ENCODE measurements around the gene BEND3. TPM values are rescaled to one million over a fixed set of nuclear protein-coding genes. Genes with fewer than 3 reads are reported as not detected.
"Not testable (repeated sequence)": the region's sequence is repeated elsewhere in the genome, so short reads cannot be mapped to it uniquely, and the experiment has no call there.

BEND3 gene
- total RNA-seq, 4 donors from 2014 or later: 1.3 to 2.7 (median 2.2) TPM

DNA sequence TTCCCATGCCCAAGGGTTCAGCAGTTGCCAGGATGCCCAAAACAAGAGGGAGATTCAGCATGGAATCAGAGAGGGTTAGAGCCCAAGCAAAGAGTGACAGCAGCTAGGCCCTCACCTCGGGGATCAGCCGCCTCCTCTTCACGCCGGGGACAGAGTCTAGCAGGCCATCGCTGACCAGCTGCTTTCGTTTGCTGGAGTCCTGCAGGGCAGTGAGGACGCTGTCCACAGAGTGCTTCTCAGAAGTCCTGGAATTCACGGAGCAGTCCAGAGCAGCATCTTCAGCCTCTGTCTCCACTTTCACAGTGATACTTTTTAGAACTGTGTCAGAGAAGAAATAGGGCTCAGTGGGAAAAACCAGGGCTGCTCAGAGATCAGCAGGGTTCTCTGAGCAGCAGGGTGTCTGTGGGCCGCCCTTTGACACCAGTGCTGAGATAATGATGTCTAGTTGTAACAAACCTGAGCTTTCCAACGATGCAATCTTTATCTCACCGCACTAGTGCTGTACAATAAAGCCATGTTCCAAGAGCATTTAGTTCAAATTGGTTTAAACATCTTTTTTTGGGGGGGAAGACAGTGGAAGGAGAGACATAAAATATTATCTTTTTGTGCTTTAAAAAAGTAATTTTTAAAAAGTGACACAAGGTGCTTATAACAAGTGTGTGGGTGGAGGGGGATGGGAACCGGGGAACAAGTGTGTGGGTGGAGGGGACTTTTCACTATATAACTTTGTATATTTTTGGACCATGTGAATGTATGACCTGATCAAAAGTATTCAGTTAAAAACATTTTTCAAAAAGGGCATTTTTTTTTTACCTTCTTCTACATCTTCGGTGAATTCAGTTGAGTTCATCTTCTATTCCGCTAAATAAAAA lies 16.6 kb downstream of the BEND3 start:
- H3K36me3 ChIP-seq: peaks cover 0 to 36% (median 0%) of the 10 kb centered on the region in 3 donors
- no peak for DNase-seq (ENCODE audit: low spot score in 2 of 2)
- TF ChIP-seq POLR2A (IDR thresholded peaks at IDR 0.05): no peak
- TF ChIP-seq, protein P1, sequence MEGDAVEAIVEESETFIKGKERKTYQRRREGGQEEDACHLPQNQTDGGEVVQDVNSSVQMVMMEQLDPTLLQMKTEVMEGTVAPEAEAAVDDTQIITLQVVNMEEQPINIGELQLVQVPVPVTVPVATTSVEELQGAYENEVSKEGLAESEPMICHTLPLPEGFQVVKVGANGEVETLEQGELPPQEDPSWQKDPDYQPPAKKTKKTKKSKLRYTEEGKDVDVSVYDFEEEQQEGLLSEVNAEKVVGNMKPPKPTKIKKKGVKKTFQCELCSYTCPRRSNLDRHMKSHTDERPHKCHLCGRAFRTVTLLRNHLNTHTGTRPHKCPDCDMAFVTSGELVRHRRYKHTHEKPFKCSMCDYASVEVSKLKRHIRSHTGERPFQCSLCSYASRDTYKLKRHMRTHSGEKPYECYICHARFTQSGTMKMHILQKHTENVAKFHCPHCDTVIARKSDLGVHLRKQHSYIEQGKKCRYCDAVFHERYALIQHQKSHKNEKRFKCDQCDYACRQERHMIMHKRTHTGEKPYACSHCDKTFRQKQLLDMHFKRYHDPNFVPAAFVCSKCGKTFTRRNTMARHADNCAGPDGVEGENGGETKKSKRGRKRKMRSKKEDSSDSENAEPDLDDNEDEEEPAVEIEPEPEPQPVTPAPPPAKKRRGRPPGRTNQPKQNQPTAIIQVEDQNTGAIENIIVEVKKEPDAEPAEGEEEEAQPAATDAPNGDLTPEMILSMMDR (IDR thresholded peaks at IDR 0.05): no peak
- TF ChIP-seq EP300 (IDR thresholded peaks at IDR 0.05): no peak
- no peaks in the 10 kb centered on the region for H3K4me1 ChIP-seq
- no peaks in the 10 kb centered on the region for H3K27me3 ChIP-seq
- 84 to 88% methylated on average over 14 of the region's 14 CpGs for WGBS, 2 donors
- no peak overlapping the region for H3K27ac ChIP-seq
- H3K4me3 ChIP-seq: no peak overlapping the region
- no peaks in the 10 kb centered on the region for H3K9me3 ChIP-seq

DNA sequence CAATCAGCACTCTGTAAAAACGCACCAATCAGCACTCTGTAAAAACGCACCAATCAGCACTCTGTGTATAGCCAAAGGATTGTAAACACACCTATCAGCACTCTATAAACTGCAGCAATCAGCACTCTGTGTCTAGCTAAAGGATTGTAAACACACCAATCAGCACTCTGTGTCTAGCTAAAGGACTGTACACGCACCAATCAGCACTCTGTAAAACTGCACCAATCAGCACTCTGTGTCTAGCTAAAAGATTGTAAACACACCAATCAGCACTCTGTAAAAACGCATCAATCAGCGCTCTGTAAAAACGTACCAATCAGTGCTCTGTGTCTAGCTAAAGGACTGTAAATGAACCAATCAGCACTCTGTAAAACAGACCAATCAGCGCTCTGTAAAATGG lies 30.9 kb downstream of the BEND3 start:
- 96 to 97% methylated on average over 7 of the region's 7 CpGs for WGBS, 2 donors
- not testable (repeated sequence) for DNase-seq (ENCODE audit: low spot score in 2 of 2); H3K4me1 ChIP-seq; H3K27me3 ChIP-seq; H3K9me3 ChIP-seq; H3K27ac ChIP-seq; H3K4me3 ChIP-seq
- H3K36me3 ChIP-seq: peaks cover 0 to 20% (median 0%) of the 10 kb centered on the region in 3 donors

DNA sequence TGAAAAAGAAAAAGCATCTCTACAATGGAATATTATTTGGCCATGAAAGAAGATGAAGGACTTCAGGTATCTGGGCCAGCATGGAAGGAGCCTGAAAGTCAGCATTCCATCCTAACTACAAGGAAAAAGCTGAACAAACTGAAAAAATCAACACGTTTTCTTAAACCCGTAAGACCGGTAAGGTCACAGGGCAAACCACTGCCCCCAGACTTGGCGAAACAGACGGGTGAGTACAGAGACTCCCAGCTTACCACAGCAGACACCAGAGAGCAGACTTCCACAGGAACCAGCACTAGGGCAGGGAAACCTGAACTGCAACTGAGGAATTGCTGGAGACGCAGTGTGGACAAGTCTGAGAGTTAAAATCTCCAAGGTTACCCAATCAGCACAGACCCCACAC lies 31.4 kb downstream of the BEND3 start:
- Histone ChIP-seq H3K36me3 (peaks cover 0 to 20% (median 0%) of the 10 kb centered on the region in 3 donors), H3K27ac (no peak overlapping the region), H3K27me3 (no peaks in the 10 kb centered on the region), H3K4me3 (no peak overlapping the region), H3K9me3 (no peaks in the 10 kb centered on the region), H3K4me1 (no peaks in the 10 kb centered on the region)
- no peak for DNase-seq (ENCODE audit: low spot score in 2 of 2)
- TF ChIP-seq POLR2A (IDR thresholded peaks at IDR 0.05) (no peak), EP300 (IDR thresholded peaks at IDR 0.05) (no peak)
- TF ChIP-seq, protein P1 (IDR thresholded peaks at IDR 0.05): no peak
- 92% methylated on average over 6 of the region's 6 CpGs for WGBS, 2 donors

DNA sequence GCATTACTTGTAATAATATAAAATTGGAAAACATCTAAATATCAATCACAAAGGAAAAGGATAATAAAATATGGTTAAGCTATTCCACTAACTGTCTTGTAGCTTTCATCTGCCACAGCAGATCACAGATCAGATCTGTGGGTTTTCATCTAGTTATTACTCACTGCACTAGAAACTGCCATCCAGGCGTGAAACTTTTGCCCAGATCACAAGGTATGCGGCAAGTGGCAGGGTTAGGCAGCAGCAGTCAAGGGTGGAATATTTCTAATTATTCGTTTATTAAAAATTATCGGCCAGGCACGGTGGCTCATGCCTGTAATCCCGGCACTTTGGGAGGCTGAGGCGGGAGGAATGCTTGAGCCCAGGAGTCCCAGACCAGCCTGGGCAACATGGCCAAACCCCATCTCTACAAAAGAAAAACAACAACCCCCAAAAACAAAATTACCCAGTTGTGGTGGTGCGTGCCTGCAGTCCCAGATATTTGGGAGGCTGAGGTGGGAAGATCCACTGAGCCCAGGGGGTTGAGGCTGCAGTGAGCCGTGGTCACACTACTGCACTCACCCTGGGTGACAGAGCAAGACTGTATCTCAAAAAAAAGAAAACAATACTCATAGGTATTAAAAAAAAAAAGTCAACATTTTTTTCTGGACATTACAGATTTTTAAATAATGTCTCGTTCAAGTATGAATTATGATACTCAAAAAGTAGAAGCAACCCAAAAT lies 32.1 kb downstream of the BEND3 start:
- WGBS, 2 donors: 90 to 91% methylated on average over 10 of the region's 10 CpGs
- H3K36me3 ChIP-seq: peaks cover 0 to 20% (median 0%) of the 10 kb centered on the region in 3 donors
- H3K4me3 ChIP-seq: no peak overlapping the region
- H3K27me3 ChIP-seq: no peaks in the 10 kb centered on the region
- TF ChIP-seq EP300 (IDR thresholded peaks at IDR 0.05) (no peak), POLR2A (IDR thresholded peaks at IDR 0.05) (no peak)
- TF ChIP-seq, protein P1 (IDR thresholded peaks at IDR 0.05): no peak
- H3K27ac ChIP-seq: no peak overlapping the region
- no peaks in the 10 kb centered on the region for H3K4me1 ChIP-seq
- H3K9me3 ChIP-seq: no peaks in the 10 kb centered on the region
- DNase-seq (ENCODE audit: low spot score in 2 of 2): no peak

DNA sequence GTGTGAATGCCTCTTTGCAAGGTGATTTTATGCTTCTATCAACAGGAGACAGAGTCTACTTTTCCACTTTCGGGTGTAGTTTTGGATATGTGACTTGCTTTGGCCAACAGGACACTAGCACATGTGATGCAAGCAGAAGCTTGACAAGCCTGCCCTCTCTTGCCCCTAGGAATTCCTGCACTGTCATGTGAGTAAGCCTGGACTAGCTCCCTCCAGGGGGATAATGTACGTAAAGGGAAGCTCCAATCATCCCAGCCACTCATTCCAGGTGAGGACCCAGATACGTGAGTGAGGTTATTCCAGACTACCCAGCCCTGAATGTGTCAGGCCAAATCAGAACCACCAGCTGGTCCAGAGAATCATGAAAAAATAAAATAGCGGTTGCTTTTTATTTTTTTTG lies 33.3 kb downstream of the BEND3 start:
- TF ChIP-seq, protein P1 (IDR thresholded peaks at IDR 0.05): no peak
- TF ChIP-seq EP300 (IDR thresholded peaks at IDR 0.05) (no peak), POLR2A (IDR thresholded peaks at IDR 0.05) (no peak)
- DNase-seq (ENCODE audit: low spot score in 2 of 2): no peak
- no peak overlapping the region for H3K27ac ChIP-seq
- H3K4me1 ChIP-seq: no peaks in the 10 kb centered on the region
- H3K36me3 ChIP-seq: peaks cover 0 to 20% (median 0%) of the 10 kb centered on the region in 3 donors
- H3K9me3 ChIP-seq: no peaks in the 10 kb centered on the region
- H3K27me3 ChIP-seq: no peaks in the 10 kb centered on the region
- no peak overlapping the region for H3K4me3 ChIP-seq
- 56 to 74% methylated on average over 4 of the region's 4 CpGs for WGBS, 2 donors
